Measurements from ENCODE around the gene TMIGD2.

DNA sequence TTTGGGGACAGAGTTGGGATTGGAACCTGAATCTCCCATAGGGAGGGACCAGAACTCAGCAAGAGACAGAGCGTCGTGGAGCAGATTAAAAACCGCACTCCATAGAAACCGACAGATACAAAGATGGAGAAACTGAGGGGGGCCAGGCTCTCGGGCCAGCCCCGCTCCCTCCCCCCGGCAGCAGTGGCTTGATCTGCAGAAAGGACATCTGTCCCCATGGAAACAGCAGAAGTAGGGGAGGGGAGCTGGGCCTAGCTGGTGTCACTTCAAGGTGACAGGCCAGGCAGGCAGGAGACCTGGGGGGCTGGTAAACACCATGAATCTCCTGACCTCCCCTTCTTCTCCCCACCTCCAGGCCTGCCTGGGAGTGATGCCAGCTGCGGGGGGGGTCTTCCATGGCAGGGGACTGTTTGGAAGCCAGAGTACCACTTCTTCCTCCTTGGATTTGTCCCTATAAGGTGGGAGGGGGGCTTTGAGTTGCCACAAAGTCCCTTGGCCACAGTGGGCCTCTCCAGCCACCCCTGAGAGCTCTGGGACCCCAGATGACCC, 10.9 kb downstream of the TMIGD2 start:
- TF ChIP-seq EZH2 (IDR thresholded peaks at IDR 0.05; ENCODE audit: borderline replicate concordance, insufficient read depth, low read length, poor library complexity, severe bottlenecking) (no peak), EP300 (conservative IDR thresholded peaks at IDR 0.05; ENCODE audit: poor library complexity, severe bottlenecking) (no peak), SMC3 (conservative IDR thresholded peaks at IDR 0.05; ENCODE audit: poor library complexity) (no peak), TAF1 (IDR thresholded peaks at IDR 0.05; ENCODE audit: low read depth) (no peak), POLR2AphosphoS5 (IDR thresholded peaks at IDR 0.05) (no peak), MXI1 (conservative IDR thresholded peaks at IDR 0.05; ENCODE audit: poor library complexity, severe bottlenecking) (no peak), RAD21 (conservative IDR thresholded peaks at IDR 0.05) (no peak)
- TF ChIP-seq, protein P1, sequence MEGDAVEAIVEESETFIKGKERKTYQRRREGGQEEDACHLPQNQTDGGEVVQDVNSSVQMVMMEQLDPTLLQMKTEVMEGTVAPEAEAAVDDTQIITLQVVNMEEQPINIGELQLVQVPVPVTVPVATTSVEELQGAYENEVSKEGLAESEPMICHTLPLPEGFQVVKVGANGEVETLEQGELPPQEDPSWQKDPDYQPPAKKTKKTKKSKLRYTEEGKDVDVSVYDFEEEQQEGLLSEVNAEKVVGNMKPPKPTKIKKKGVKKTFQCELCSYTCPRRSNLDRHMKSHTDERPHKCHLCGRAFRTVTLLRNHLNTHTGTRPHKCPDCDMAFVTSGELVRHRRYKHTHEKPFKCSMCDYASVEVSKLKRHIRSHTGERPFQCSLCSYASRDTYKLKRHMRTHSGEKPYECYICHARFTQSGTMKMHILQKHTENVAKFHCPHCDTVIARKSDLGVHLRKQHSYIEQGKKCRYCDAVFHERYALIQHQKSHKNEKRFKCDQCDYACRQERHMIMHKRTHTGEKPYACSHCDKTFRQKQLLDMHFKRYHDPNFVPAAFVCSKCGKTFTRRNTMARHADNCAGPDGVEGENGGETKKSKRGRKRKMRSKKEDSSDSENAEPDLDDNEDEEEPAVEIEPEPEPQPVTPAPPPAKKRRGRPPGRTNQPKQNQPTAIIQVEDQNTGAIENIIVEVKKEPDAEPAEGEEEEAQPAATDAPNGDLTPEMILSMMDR (IDR thresholded peaks at IDR 0.05; ENCODE audit: poor library complexity, severe bottlenecking): no peak
- TF ChIP-seq, protein P2, sequence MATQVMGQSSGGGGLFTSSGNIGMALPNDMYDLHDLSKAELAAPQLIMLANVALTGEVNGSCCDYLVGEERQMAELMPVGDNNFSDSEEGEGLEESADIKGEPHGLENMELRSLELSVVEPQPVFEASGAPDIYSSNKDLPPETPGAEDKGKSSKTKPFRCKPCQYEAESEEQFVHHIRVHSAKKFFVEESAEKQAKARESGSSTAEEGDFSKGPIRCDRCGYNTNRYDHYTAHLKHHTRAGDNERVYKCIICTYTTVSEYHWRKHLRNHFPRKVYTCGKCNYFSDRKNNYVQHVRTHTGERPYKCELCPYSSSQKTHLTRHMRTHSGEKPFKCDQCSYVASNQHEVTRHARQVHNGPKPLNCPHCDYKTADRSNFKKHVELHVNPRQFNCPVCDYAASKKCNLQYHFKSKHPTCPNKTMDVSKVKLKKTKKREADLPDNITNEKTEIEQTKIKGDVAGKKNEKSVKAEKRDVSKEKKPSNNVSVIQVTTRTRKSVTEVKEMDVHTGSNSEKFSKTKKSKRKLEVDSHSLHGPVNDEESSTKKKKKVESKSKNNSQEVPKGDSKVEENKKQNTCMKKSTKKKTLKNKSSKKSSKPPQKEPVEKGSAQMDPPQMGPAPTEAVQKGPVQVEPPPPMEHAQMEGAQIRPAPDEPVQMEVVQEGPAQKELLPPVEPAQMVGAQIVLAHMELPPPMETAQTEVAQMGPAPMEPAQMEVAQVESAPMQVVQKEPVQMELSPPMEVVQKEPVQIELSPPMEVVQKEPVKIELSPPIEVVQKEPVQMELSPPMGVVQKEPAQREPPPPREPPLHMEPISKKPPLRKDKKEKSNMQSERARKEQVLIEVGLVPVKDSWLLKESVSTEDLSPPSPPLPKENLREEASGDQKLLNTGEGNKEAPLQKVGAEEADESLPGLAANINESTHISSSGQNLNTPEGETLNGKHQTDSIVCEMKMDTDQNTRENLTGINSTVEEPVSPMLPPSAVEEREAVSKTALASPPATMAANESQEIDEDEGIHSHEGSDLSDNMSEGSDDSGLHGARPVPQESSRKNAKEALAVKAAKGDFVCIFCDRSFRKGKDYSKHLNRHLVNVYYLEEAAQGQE (IDR thresholded peaks at IDR 0.05; ENCODE audit: borderline replicate concordance): no peak
